HepG2 (cell line): Measurements from ENCODE around the gene HINFP.

Source experiments
- CHD2 ChIP-seq: IDR thresholded peaks from 2 replicates; pipeline ENCODE4 v1.6.1; 2011; ENCODE audit warnings: low read depth, low read length, improper control_type of control experiment
- ESRRA ChIP-seq: sonication (generic); formaldehyde crosslinking; IDR thresholded peaks from 2 replicates; pipeline ENCODE4 v1.5.1; 2020; ENCODE audit warnings: mild to moderate bottlenecking, low read depth, missing genetic modification reagents
- HOMEZ ChIP-seq: IDR thresholded peaks from 2 replicates; pipeline ENCODE4 v1.6.1; 2016; ENCODE audit warnings: low read depth
- JUN ChIP-seq: sonication (generic); formaldehyde crosslinking; IDR thresholded peaks from 2 replicates; pipeline ENCODE4 v1.4.0; 2020; ENCODE audit warnings: mild to moderate bottlenecking, missing genetic modification reagents
- NR0B2 ChIP-seq: sonication (generic); formaldehyde crosslinking; IDR thresholded peaks from 2 replicates; pipeline ENCODE4 v1.4.0; 2020; ENCODE audit warnings: mild to moderate bottlenecking, missing genetic modification reagents
- TARDBP ChIP-seq: sonication (generic); formaldehyde crosslinking; IDR thresholded peaks from 2 replicates; pipeline ENCODE4 v1.8.0; 2022; ENCODE audit warnings: mild to moderate bottlenecking, missing genetic modification reagents
- ZBTB46 ChIP-seq: sonication (generic); formaldehyde crosslinking; IDR thresholded peaks from 2 replicates; pipeline ENCODE4 v1.4.0; 2020; ENCODE audit warnings: mild to moderate bottlenecking, missing genetic modification reagents, borderline replicate concordance
- ZNF512 ChIP-seq: sonication (generic); formaldehyde crosslinking; IDR thresholded peaks from 2 replicates; pipeline ENCODE4 v1.4.0; 2020; ENCODE audit warnings: mild to moderate bottlenecking, missing genetic modification reagents

GRCh38 chr11:119113716-119114115, 7.7 kb upstream of the HINFP start:
- TF ChIP-seq TARDBP, result no peak
- TF ChIP-seq ESRRA, result no peak
- no peak for TF ChIP-seq HOMEZ
- TF ChIP-seq ZBTB46 (CRISPR knock-in tag), result no peak
- TF ChIP-seq JUN (CRISPR knock-in tag), result no peak
- TF ChIP-seq NR0B2 (CRISPR knock-in tag), result no peak
- no peak for TF ChIP-seq ZNF512 (CRISPR knock-in tag)
- no peak for TF ChIP-seq CHD2
